ENCODE measurements around the gene OTOP1. TPM values are rescaled to one million over a fixed set of nuclear protein-coding genes. Genes with fewer than 3 reads are reported as not detected.

Gene OTOP1
- total RNA-seq, 1 experiment from 2014 or later: not detected

DNA sequence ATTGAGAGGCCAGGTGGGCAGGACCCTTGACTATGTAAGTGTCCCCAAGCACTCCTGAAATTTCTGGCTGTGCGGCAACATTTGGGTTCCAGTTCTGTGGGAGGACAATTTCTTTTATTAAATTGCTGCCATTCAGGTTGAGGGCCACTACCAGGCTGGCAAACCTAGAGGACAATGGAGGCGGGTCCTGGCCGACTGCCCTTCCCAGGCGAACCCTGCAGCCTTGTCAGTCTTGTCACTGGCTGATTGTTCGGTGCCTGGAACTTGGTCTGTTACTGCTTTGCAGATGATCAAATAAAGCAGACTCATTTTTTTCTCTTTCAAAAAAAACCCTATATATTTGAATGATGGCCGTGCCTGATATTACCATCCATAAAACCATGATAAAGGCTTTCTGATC, 27.9 kb upstream of the OTOP1 start:
- Histone ChIP-seq H3K79me1 (ENCODE audit: insufficient read depth, low read depth, low read length, poor library complexity, severe bottlenecking) (no peaks in the 10 kb centered on the region), H4K8ac (replicated peaks; ENCODE audit: insufficient read length, low read depth, low read length) (no peak overlapping the region), H3T11ph (ENCODE audit: low read length) (no peak overlapping the region), H3K27ac (ENCODE audit: insufficient read length, low read depth, low read length) (no peak overlapping the region), H2AFZ (ENCODE audit: low read length) (no peak overlapping the region), H3K79me2 (ENCODE audit: insufficient read depth, low read length) (no peaks in the 10 kb centered on the region), H3K23ac (ENCODE audit: insufficient read length, low read depth, low read length) (no peak overlapping the region), H3K18ac (ENCODE audit: insufficient read length, low read depth, low read length) (no peak overlapping the region), H3K27me3 (ENCODE audit: insufficient read depth, low read length) (peaks cover 3% of the 10 kb centered on the region; the same call in 1 of the 2 replicates), H4K91ac (ENCODE audit: insufficient read length, low read depth, low read length) (no peak overlapping the region), H3K9me3 (ENCODE audit: control insufficient read depth, low read depth, low read length) (no peaks in the 10 kb centered on the region), H3K23me2 (ENCODE audit: insufficient read length, low read depth, low read length, poor library complexity, severe bottlenecking) (no peaks in the 10 kb centered on the region), H3K4me1 (ENCODE audit: insufficient read depth, low read length) (no peaks in the 10 kb centered on the region), H2BK12ac (ENCODE audit: insufficient read length, low read depth, low read length) (no peak overlapping the region), H2BK120ac (ENCODE audit: low read depth, low read length, poor library complexity, severe bottlenecking) (no peak overlapping the region), H4K5ac (ENCODE audit: insufficient read length, low read depth, low read length) (no peak overlapping the region), H3K4me2 (ENCODE audit: insufficient read depth, insufficient read length, low read length) (no peak overlapping the region), H4K20me1 (ENCODE audit: control insufficient read depth, insufficient read depth, insufficient read length) (no peaks in the 10 kb centered on the region), H2BK20ac (ENCODE audit: low read depth, low read length, poor library complexity, severe bottlenecking) (no peak overlapping the region), H2BK5ac (ENCODE audit: insufficient read length, low read length) (no peak overlapping the region), H3K56ac (ENCODE audit: insufficient read length, low read depth, low read length) (no peak overlapping the region), H3K9ac (ENCODE audit: extremely low read depth, insufficient read length, low read length) (no peak overlapping the region), H3K14ac (ENCODE audit: insufficient read depth, low read length) (no peak overlapping the region), H3K4ac (ENCODE audit: low read depth, low read length) (no peak overlapping the region), H2AK5ac (ENCODE audit: insufficient read length, low read length) (no peak overlapping the region), H2BK15ac (ENCODE audit: low read depth, low read length) (no peak overlapping the region)
- no peak for DNase-seq
- Mint-ChIP-seq H3K4me1 (peaks cover 3% of the 10 kb centered on the region in 2 experiments; a peak in 1 of 4 replicates), H3K27me3 (ENCODE audit: low read depth) (peaks cover 16% of the 10 kb centered on the region), H3K27ac (no peak overlapping the region), H3K9me3 (no peaks in the 10 kb centered on the region), H3K4me3 (no peak overlapping the region), H3K36me3 (ENCODE audit: insufficient read depth in 1 of 3, low read depth in 3 of 3) (no peaks in the 10 kb centered on the region)
- TF ChIP-seq, protein P1, sequence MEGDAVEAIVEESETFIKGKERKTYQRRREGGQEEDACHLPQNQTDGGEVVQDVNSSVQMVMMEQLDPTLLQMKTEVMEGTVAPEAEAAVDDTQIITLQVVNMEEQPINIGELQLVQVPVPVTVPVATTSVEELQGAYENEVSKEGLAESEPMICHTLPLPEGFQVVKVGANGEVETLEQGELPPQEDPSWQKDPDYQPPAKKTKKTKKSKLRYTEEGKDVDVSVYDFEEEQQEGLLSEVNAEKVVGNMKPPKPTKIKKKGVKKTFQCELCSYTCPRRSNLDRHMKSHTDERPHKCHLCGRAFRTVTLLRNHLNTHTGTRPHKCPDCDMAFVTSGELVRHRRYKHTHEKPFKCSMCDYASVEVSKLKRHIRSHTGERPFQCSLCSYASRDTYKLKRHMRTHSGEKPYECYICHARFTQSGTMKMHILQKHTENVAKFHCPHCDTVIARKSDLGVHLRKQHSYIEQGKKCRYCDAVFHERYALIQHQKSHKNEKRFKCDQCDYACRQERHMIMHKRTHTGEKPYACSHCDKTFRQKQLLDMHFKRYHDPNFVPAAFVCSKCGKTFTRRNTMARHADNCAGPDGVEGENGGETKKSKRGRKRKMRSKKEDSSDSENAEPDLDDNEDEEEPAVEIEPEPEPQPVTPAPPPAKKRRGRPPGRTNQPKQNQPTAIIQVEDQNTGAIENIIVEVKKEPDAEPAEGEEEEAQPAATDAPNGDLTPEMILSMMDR (conservative IDR thresholded peaks at IDR 0.05): no peak
- no CpG with 5 or more reads among the region's 6 CpGs for WGBS (ENCODE audit: extremely low coverage, insufficient read length, low lambda C conversion rate)
